Right lung (tissue), 5 donors: Measurements from ENCODE around the gene EEFSEC. TPM values are rescaled to one million over a fixed set of nuclear protein-coding genes. Genes with fewer than 3 reads are reported as not detected.

Experiments
- DNase-seq, 2 donors: peaks; one replicate each; pipeline ENCODE4 v3.0.0-alpha.2; 2013
- polyA plus RNA-seq, 5 donors: library from polyadenylated mRNA; unstranded; fragments of 120-200 nt; gene quantifications; one replicate each; pipeline versions ENCODE4 v1.2.1 to v1.2.3, GENCODE V29; 2013; ENCODE audit warnings: inconsistent platforms in 1 of 5, low replicate concordance in 1 of 5; ENCODE audit not compliant: insufficient read length in 5 of 5, insufficient read depth in 1 of 5

Gene EEFSEC
- polyA plus RNA-seq, 5 donors, result 17.5 to 28.6 (median 18.8) TPM

DNA sequence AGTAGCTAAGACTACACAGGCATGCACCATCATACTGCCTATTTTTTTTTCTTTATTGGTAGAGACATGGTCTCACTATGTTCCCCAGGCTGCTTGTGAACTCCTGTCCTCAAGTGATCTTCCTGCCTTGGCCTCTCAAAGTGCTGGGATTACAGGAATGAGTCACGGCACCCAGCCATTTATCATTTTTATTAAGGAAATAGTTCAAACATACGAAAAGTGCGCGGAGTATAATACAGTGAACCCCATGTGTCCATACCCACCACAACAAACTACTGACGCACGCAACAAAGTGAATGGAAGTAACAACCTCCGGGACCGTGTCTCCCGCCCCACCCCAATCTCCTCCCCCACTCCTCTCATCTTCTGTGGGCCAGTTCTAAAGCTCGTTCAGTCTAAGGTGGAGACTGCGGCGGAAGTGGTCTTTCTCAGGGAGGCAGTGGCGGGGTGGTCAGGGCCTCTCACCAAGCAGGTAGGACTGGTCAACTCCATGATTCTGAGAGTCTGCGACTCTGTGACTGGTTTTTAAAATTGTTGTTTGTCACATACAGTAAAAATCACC lies 271.3 kb downstream of the EEFSEC start:
- DNase-seq, result no peak

- no peak for DNase-seq
These were observed 272.0 kb downstream of the EEFSEC start for GRCh38 chr3:128425142-128425845.

DNA sequence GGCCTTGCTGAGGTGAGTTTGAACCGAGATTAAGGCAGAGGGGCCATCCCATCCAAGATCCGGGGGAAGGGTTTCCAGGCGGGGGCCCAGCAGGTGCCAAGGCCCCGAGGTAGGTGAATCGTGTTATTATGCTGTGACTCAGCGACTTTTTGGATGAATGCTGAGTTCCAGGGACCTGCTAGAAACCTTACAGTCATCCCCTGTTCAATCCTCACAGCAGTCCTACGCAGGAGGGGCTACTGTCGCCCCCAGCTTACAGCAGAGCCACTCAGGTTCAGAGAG lies 272.5 kb downstream of the EEFSEC start:
- no peak for DNase-seq

DNA sequence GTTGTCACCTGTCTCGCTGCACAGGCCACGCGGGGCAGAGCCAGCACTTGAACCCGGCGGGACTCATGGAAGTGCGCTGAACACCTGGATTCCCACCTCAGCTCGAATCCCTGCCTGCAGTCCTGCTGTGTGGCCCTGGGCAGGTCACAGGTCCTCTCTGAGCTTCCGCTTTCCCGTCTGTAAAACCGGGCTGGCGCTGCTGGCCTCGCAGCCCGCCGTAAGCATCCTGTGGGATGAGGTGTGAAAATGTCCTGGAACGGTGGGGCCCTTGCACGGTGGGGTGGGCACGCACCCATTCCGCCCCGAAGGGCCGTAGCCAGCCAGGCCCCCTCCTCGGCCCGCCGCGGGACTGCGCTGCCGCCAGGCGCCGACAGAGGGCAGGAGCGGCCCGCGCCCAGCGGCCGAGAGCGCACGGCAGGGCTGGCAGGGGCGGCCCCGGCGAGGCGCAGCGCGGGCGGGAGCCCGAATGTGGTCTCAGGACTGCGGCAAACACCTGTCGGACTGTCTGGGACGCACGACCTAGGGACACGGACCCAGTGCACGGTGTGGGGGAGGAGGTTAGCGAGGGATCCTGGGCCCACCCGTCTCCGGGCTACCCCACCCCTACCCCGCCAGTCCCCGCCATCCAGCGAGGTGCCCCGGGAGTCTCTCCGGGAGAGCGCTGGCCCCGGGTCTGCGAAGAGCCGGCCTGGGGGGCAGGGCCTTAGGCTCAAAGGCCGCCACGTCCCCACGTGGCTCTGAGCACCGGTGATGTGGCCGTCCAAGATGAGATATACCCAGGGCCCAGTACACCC lies 273.0 kb downstream of the EEFSEC start:
- DNase-seq, result peak in 1 of 2 donors; percentile 31

- DNase-seq, result no peak
These were observed 274.0 kb downstream of the EEFSEC start for GRCh38 chr3:128427175-128427857.

DNA sequence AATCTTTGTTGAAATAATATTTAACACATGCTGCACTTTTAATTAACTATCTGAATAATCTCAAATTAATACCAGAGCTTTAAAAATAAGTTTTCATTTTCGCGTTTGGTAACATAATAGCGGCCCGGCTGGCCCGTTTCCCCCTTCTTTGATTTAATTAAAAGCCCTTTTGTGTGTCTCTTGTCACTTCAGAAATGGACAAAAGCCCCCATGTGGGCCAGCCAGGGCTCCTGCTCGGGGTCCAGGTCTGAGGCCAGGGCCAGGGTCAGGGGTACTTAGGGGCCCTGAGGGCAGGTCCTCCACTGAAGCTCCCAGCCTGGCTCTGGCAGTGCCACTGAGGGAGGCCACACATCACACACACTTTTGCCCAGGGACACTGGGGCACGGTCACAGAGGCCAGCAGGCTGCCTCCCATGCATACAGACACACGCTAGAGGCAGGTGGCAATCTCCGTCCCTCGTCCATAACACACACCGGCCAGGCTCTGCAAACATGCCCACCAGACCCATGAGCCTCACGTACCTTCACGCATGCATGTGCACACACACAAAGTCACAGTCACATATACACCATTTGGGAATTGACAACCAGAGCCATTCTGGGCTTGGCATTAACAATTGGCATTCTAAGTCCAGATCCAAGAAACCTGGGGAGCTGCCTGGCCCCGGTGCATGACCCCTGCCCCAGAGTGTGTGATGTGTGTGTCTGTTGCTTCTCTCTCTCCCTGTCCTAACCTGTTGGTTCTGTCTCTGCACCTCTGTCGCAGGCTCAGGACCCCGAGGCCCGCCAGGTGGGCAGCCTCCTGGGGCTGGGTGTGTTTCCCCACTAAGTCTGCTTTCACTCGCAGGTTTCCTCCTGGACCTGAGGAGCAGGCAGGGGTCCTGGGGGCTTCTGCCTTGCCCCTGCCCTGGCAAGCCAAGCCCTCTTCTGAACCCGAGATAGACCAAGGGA lies 274.9 kb downstream of the EEFSEC start:
- DNase-seq, result no peak

DNA sequence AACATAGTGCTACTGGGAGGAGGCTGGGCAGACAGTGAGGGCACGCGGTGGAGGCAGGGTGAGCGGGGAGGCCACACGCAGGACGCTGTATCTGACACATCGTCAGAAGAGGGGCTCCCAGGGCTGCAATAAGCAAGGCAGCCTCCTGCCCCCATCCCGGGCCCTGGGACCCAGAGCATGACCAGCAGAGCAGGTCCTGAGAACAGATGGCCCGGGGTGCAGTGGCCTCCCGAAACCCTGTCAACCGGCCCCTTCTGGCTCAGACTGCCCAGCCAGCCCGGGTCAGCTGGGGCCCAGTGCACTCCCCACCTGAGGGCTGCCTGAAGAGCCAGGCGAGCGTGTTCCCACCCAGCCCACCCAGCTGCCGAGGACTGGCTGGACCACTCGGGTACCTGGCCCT lies 276.0 kb downstream of the EEFSEC start:
- no peak for DNase-seq

DNA sequence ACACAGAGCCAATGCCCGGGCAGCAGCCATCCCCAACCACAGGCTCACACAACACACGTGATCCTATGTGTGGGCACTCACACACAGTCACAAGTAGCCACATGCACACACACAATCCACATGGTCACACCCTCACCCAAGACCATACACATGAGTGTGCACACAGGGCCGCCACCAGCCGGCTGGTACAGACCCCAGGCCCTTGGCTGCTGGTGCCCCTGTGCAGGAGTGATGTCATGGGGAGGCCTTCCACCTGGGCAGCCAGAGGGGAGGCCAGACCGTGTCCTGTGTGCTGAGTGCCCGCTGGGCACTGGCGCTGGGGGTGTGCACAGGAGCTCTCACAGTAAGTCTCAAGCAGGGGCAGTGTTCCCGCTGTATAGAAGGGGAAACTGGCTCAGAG lies 276.5 kb downstream of the EEFSEC start:
- no peak for DNase-seq

- DNase-seq, result no peak
These were observed 277.0 kb downstream of the EEFSEC start for GRCh38 chr3:128430301-128430700.

GRCh38 chr3:128430731-128431130 lies 277.4 kb downstream of the EEFSEC start:
- no peak for DNase-seq

DNA sequence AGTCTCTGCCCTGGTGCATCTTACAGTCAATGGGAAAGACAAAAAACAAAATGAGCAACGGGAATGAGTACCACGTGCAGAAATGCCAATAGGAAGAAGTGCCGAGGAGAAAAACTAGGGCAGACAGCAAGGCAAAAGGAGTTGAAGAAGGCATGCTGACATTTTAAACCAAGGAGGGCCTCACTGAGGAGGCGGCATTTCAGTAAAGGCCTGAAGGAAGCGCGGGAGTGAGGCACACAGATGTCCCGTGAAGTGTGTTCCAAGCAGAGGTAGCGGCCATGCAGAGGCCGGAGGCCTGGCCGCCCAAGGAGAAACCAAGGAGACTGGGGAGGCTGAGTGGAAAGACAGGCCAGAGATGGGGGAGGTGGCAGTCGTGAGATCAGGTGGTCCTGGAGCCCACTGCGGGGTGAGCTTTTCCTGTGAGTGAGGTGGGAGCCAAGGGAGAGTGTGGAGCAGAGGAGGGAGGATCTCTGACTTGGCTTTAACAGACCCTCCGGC lies 278.6 kb downstream of the EEFSEC start:
- no peak for DNase-seq

- DNase-seq, result no peak
These were observed 279.2 kb downstream of the EEFSEC start for GRCh38 chr3:128432301-128432970.

GRCh38 chr3:128432971-128433836 lies 279.9 kb downstream of the EEFSEC start:
- no peak for DNase-seq

DNA sequence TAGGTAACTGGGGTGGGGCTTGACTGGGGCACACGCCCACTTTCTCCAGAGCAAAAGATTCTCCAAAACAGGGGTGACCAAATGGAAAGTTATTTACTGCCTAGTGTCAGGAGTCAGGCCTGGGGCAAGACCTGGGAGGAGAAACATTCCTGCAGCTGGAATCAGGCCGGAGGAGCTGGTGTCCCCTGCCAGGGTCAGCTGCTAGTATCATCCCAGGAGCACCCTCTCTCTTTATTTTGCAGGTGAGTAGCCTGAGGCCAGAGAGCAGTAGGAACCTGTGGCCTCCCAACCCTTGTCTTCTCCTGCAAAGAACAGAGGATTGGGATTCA lies 280.5 kb downstream of the EEFSEC start:
- no peak for DNase-seq

- no peak for DNase-seq
These were observed 281.2 kb downstream of the EEFSEC start for GRCh38 chr3:128434524-128434923.

- DNase-seq, result peak; percentile 39 to 40
These were observed 281.8 kb downstream of the EEFSEC start for GRCh38 chr3:128435058-128435457.

DNA sequence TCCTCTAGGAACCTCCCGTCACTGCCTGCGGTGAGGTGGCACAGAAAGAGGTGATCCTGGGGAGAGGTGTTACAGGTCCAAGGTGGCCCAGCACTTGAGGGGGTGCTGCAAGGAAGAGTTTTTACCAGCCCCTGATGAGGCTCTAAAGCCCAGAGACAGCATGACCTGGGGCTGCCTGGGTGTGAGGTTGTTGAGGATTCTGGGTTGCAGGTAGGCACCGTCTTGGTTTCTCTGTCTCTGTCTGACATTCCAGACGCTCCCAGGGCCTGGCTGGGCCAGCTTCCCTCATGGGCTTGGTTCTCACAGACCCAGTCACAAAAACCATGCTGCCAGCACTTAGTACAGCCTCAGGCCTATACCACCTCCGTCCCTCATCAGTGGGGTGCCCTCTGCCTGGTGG lies 282.3 kb downstream of the EEFSEC start:
- DNase-seq, result no peak

- no peak for DNase-seq
These were observed 282.9 kb downstream of the EEFSEC start for GRCh38 chr3:128436214-128436613.

- no peak for DNase-seq
These were observed 285.3 kb downstream of the EEFSEC start for GRCh38 chr3:128438488-128439072.
